AG10803 (cell line): Measurements from ENCODE around the gene NCR2.

Experiments used
- DNase-seq: peaks from one replicate; pipeline ENCODE4 v3.0.0; 2010; ENCODE audit warnings: low read depth
- H3K4me3 ChIP-seq: 2 replicates; pipeline ENCODE4 v1.5.1; 2011; ENCODE audit warnings: mild to moderate bottlenecking, low read length, control low read depth
- CTCF ChIP-seq: conservative IDR thresholded peaks from 2 replicates; pipeline ENCODE4 v1.5.1; 2011; ENCODE audit warnings: mild to moderate bottlenecking, low read length, control low read depth, inconsistent platforms

Gene NCR2

GRCh38 chr6:41331401-41332150, 3.8 kb upstream of the NCR2 start:
- no peak for TF ChIP-seq CTCF
- no peak for DNase-seq
- H3K4me3 ChIP-seq = no peak overlapping the region

- no peak for DNase-seq
- TF ChIP-seq CTCF = no peak
- no peak overlapping the region for H3K4me3 ChIP-seq
Observed at GRCh38 chr6:41332241-41332640, 3.2 kb upstream of the NCR2 start.

DNA sequence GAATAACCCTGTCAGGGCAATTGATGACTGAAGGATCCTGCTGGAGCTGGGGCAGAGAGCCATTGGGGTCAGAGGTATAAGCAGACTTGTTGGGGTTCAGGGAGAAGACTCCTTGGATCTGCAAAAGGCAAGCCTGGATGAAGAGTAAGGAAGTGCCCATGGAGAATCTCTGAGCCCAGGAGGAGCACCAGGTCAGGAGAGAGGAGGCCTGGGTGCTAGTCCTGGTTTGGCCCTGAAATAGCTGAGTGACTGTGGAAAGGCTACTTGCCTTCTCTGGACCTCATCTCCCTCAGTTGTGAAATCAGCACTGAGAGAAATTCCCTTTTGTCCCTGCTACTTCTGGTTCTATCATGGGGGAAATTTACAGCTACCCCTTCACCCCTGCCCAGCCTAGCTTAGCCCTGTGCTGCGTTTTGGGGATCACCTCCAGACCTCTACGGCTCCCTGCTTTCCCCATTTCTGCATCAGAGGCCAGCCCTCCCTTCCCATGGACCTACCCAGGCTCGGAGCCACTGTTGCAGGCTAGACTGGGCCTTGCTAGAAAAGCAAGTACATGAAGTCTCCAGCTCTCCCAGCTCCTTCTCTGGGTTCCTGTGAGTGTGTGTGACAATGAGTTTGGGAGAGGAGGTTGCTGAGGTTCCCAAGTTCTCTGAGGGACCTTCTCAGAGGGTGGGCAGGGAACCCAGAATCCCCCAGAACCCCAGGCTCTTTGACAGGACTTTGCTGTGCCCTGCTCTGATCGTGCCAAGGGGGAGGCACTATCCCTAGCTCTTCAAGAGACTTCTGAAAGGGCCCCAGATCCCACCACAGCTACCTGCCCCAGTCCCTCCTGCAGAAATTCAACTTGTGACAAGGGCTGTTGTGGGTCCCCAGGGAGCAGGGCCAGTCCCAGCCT, 2.3 kb upstream of the NCR2 start:
- H3K4me3 ChIP-seq = no peak overlapping the region
- no peak for TF ChIP-seq CTCF
- no peak for DNase-seq

DNA sequence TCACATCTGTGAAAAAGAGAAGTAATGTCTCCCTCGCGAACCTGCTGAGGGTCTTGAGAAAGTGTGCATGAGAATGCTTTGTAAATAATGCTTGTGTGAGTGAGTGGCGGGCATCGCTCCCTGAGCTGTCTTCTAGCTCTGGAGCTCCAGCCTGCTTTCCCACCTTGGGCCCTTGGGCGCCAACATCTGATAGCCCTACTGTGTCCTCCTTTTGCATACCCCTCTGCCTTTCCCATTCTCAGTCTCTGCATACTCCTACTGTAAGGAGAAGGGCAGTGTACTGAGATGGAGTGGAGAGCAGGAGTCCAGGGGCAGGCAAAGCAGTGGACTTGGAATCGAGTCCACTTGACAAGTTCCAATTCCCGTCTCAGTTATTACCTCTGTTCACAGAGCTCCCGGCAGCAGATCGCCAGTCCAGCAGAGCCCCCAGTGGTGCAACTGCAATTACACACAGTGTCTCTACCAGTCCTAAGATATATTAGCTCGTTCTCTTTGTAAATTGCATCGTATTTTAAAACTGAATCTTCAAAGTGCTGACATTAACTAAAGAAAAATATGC, 847 bp upstream of the NCR2 start:
- 0 out of 2 replicates have a peak, but pooled peaks have one; percentile 4 for TF ChIP-seq CTCF
- H3K4me3 ChIP-seq = no peak overlapping the region
- DNase-seq = no peak

DNA sequence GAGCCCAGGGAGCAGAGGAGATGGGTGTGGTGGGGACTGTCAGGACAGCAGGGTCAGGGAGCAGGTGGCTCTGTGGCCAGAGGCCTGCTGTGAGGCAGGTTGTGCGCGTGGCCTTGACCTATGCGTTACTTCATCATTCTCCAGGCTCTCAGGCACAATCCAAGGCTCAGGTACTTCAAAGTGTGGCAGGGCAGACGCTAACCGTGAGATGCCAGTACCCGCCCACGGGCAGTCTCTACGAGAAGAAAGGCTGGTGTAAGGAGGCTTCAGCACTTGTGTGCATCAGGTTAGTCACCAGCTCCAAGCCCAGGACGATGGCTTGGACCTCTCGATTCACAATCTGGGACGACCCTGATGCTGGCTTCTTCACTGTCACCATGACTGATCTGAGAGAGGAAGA, 535 bp downstream of the NCR2 start:
- DNase-seq = no peak

DNA sequence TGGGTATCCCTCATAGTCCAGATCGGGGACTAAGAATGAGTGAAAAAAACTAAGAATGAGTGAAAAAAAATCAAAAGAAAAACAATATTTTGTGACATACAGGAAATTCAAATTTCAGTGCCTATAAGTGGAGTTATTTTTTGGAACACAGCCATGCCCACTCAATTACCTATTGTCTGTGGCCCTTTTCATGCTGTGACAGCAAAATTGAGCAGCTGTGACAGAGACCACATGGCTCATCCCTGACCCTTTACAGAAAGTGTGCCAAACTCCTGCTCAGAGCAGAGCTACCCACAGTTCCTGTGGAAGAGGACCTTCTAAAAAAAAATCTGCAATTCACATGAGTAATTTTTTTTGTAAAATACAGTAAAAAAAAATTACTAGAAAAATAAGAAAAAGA, 1.4 kb downstream of the NCR2 start:
- no peak overlapping the region for H3K4me3 ChIP-seq
- no peak for TF ChIP-seq CTCF
- DNase-seq = no peak

More for the DNA sequence above, 535 bp downstream of the NCR2 start:
- no peak overlapping the region for H3K4me3 ChIP-seq
- TF ChIP-seq CTCF = no peak
